ENCODE measurements around the gene DNAJC21. TPM values are rescaled to one million over a fixed set of nuclear protein-coding genes. Genes with fewer than 3 reads are reported as not detected.
A peak's percentile ranks its signal among the peaks of the same experiment; 100 is the strongest.

The DNAJC21 gene
- polyA plus RNA-seq, 4 donors, result 25.5 to 45.3 (median 34.1) TPM

- Histone ChIP-seq H3K36me3 (ENCODE audit: control insufficient read depth in 3 of 3, insufficient read depth in 2 of 3, low read depth in 1 of 3, low read length in 3 of 3) (peaks cover 9 to 30% (median 17%) of the 10 kb centered on the region in 3 donors), H3K4me1 (ENCODE audit: control insufficient read depth in 3 of 3, insufficient read depth in 2 of 3, low read depth in 1 of 3, low read length in 2 of 3) (no peaks in the 10 kb centered on the region), H3K27me3 (ENCODE audit: control insufficient read depth in 3 of 3, insufficient read depth in 3 of 3, low read length in 3 of 3) (no peaks in the 10 kb centered on the region), H3K9me3 (ENCODE audit: control insufficient read depth in 2 of 2, insufficient read depth in 1 of 2, low read depth in 1 of 2, low read length in 1 of 2) (no peaks in the 10 kb centered on the region), H3K27ac (ENCODE audit: low read depth in 1 of 3, low read length in 2 of 3) (no peak overlapping the region), H3K4me3 (ENCODE audit: low read depth in 1 of 3, low read length in 3 of 3) (no peak overlapping the region)
- no peak for FAIRE-seq
- 91 to 93% (median 92%) methylated on average over 3 of the region's 3 CpGs for WGBS, 3 donors
- no peak for DNase-seq
These were observed 12.6 kb downstream of the DNAJC21 start for GRCh38 chr5:34941936-34942335.

- FAIRE-seq (no peak), DNase-seq (no peak)
- peaks cover 4 to 19% (median 6%) of the 10 kb centered on the region in 3 donors for H3K36me3 ChIP-seq (ENCODE audit: control insufficient read depth in 3 of 3, insufficient read depth in 2 of 3, low read depth in 1 of 3, low read length in 3 of 3)
- no peaks in the 10 kb centered on the region for H3K9me3 ChIP-seq (ENCODE audit: control insufficient read depth in 2 of 2, insufficient read depth in 1 of 2, low read depth in 1 of 2, low read length in 1 of 2)
- H3K27me3 ChIP-seq (ENCODE audit: control insufficient read depth in 3 of 3, insufficient read depth in 3 of 3, low read length in 3 of 3), result no peaks in the 10 kb centered on the region
- no peak overlapping the region for H3K27ac ChIP-seq (ENCODE audit: low read depth in 1 of 3, low read length in 2 of 3)
- H3K4me3 ChIP-seq (ENCODE audit: low read depth in 1 of 3, low read length in 3 of 3), result no peak overlapping the region
- H3K4me1 ChIP-seq (ENCODE audit: control insufficient read depth in 3 of 3, insufficient read depth in 2 of 3, low read depth in 1 of 3, low read length in 2 of 3), result no peaks in the 10 kb centered on the region
- WGBS, 3 donors, result 94 to 96% (median 95%) methylated on average over 2 of the region's 2 CpGs
These were observed 14.7 kb downstream of the DNAJC21 start for GRCh38 chr5:34944044-34944443.

- H3K27ac ChIP-seq (ENCODE audit: low read depth in 1 of 3, low read length in 2 of 3), result no peak overlapping the region
- H3K27me3 ChIP-seq (ENCODE audit: control insufficient read depth in 3 of 3, insufficient read depth in 3 of 3, low read length in 3 of 3), result no peaks in the 10 kb centered on the region
- H3K36me3 ChIP-seq (ENCODE audit: control insufficient read depth in 3 of 3, insufficient read depth in 2 of 3, low read depth in 1 of 3, low read length in 3 of 3), result peaks cover 4 to 19% (median 9%) of the 10 kb centered on the region in 3 donors
- no peak for FAIRE-seq
- H3K4me1 ChIP-seq (ENCODE audit: control insufficient read depth in 3 of 3, insufficient read depth in 2 of 3, low read depth in 1 of 3, low read length in 2 of 3), result no peaks in the 10 kb centered on the region
- no peaks in the 10 kb centered on the region for H3K9me3 ChIP-seq (ENCODE audit: control insufficient read depth in 2 of 2, insufficient read depth in 1 of 2, low read depth in 1 of 2, low read length in 1 of 2)
- no peak for DNase-seq
- H3K4me3 ChIP-seq (ENCODE audit: low read depth in 1 of 3, low read length in 3 of 3), result no peak overlapping the region
- WGBS, 3 donors, result 91 to 92% (median 92%) methylated on average over 11 of the region's 11 CpGs
These were observed 15.2 kb downstream of the DNAJC21 start for GRCh38 chr5:34944460-34945047.

- H3K4me3 ChIP-seq (ENCODE audit: low read depth in 1 of 3, low read length in 3 of 3), result no peak overlapping the region
- no peaks in the 10 kb centered on the region for H3K9me3 ChIP-seq (ENCODE audit: control insufficient read depth in 2 of 2, insufficient read depth in 1 of 2, low read depth in 1 of 2, low read length in 1 of 2)
- H3K36me3 ChIP-seq (ENCODE audit: control insufficient read depth in 3 of 3, insufficient read depth in 2 of 3, low read depth in 1 of 3, low read length in 3 of 3), result peaks cover 0 to 8% (median 3%) of the 10 kb centered on the region in 3 donors
- no peaks in the 10 kb centered on the region for H3K27me3 ChIP-seq (ENCODE audit: control insufficient read depth in 3 of 3, insufficient read depth in 3 of 3, low read length in 3 of 3)
- FAIRE-seq, result no peak
- DNase-seq, result no peak
- 95 to 97% (median 97%) methylated on average over 1 of the region's 1 CpG for WGBS, 3 donors
- no peaks in the 10 kb centered on the region for H3K4me1 ChIP-seq (ENCODE audit: control insufficient read depth in 3 of 3, insufficient read depth in 2 of 3, low read depth in 1 of 3, low read length in 2 of 3)
- no peak overlapping the region for H3K27ac ChIP-seq (ENCODE audit: low read depth in 1 of 3, low read length in 2 of 3)
These were observed 28.0 kb downstream of the DNAJC21 start for GRCh38 chr5:34957321-34957720.

GRCh38 chr5:34957857-34958690 lies 28.7 kb downstream of the DNAJC21 start:
- Histone ChIP-seq H3K4me1 (ENCODE audit: control insufficient read depth in 3 of 3, insufficient read depth in 2 of 3, low read depth in 1 of 3, low read length in 2 of 3) (no peaks in the 10 kb centered on the region), H3K27me3 (ENCODE audit: control insufficient read depth in 3 of 3, insufficient read depth in 3 of 3, low read length in 3 of 3) (no peaks in the 10 kb centered on the region), H3K27ac (ENCODE audit: low read depth in 1 of 3, low read length in 2 of 3) (no peak overlapping the region), H3K4me3 (ENCODE audit: low read depth in 1 of 3, low read length in 3 of 3) (no peak overlapping the region), H3K36me3 (ENCODE audit: control insufficient read depth in 3 of 3, insufficient read depth in 2 of 3, low read depth in 1 of 3, low read length in 3 of 3) (peaks cover 0 to 4% (median 2%) of the 10 kb centered on the region in 3 donors), H3K9me3 (ENCODE audit: control insufficient read depth in 2 of 2, insufficient read depth in 1 of 2, low read depth in 1 of 2, low read length in 1 of 2) (no peaks in the 10 kb centered on the region)
- WGBS, 3 donors, result 47 to 53% (median 49%) methylated on average over 5 of the region's 5 CpGs
- FAIRE-seq (no peak), DNase-seq (peak; percentile 30 to 48)

GRCh38 chr5:34959323-34959722 lies 30.0 kb downstream of the DNAJC21 start:
- no peak for DNase-seq
- 79 to 96% (median 96%) methylated on average over 1 of the region's 1 CpG for WGBS, 3 donors
- no peak for FAIRE-seq
- no peaks in the 10 kb centered on the region for H3K9me3 ChIP-seq (ENCODE audit: control insufficient read depth in 2 of 2, insufficient read depth in 1 of 2, low read depth in 1 of 2, low read length in 1 of 2)
- no peak overlapping the region for H3K4me3 ChIP-seq (ENCODE audit: low read depth in 1 of 3, low read length in 3 of 3)
- no peak overlapping the region for H3K27ac ChIP-seq (ENCODE audit: low read depth in 1 of 3, low read length in 2 of 3)
- peaks cover 0 to 2% (median 0%) of the 10 kb centered on the region in 3 donors for H3K36me3 ChIP-seq (ENCODE audit: control insufficient read depth in 3 of 3, insufficient read depth in 2 of 3, low read depth in 1 of 3, low read length in 3 of 3)
- no peaks in the 10 kb centered on the region for H3K4me1 ChIP-seq (ENCODE audit: control insufficient read depth in 3 of 3, insufficient read depth in 2 of 3, low read depth in 1 of 3, low read length in 2 of 3)
- no peaks in the 10 kb centered on the region for H3K27me3 ChIP-seq (ENCODE audit: control insufficient read depth in 3 of 3, insufficient read depth in 3 of 3, low read length in 3 of 3)

- Histone ChIP-seq H3K9me3 (ENCODE audit: control insufficient read depth in 2 of 2, insufficient read depth in 1 of 2, low read depth in 1 of 2, low read length in 1 of 2) (peaks cover 0 to 8% of the 10 kb centered on the region in 2 donors), H3K4me3 (ENCODE audit: low read depth in 1 of 3, low read length in 3 of 3) (no peak overlapping the region), H3K27ac (ENCODE audit: low read depth in 1 of 3, low read length in 2 of 3) (no peak overlapping the region), H3K36me3 (ENCODE audit: control insufficient read depth in 3 of 3, insufficient read depth in 2 of 3, low read depth in 1 of 3, low read length in 3 of 3) (no peaks in the 10 kb centered on the region), H3K4me1 (ENCODE audit: control insufficient read depth in 3 of 3, insufficient read depth in 2 of 3, low read depth in 1 of 3, low read length in 2 of 3) (no peaks in the 10 kb centered on the region), H3K27me3 (ENCODE audit: control insufficient read depth in 3 of 3, insufficient read depth in 3 of 3, low read length in 3 of 3) (no peaks in the 10 kb centered on the region)
- FAIRE-seq, result no peak
- 68 to 81% (median 75%) methylated on average over 4 of the region's 4 CpGs for WGBS, 3 donors
- peak in 1 of 2 donors; percentile 9 for DNase-seq
These were observed 38.2 kb downstream of the DNAJC21 start for GRCh38 chr5:34967540-34967939.

GRCh38 chr5:34968258-34968657 lies 38.9 kb downstream of the DNAJC21 start:
- Histone ChIP-seq H3K27ac (ENCODE audit: low read depth in 1 of 3, low read length in 2 of 3) (no peak overlapping the region), H3K4me3 (ENCODE audit: low read depth in 1 of 3, low read length in 3 of 3) (no peak overlapping the region), H3K27me3 (ENCODE audit: control insufficient read depth in 3 of 3, insufficient read depth in 3 of 3, low read length in 3 of 3) (no peaks in the 10 kb centered on the region), H3K36me3 (ENCODE audit: control insufficient read depth in 3 of 3, insufficient read depth in 2 of 3, low read depth in 1 of 3, low read length in 3 of 3) (no peaks in the 10 kb centered on the region), H3K9me3 (ENCODE audit: control insufficient read depth in 2 of 2, insufficient read depth in 1 of 2, low read depth in 1 of 2, low read length in 1 of 2) (peaks cover 0 to 8% of the 10 kb centered on the region in 2 donors), H3K4me1 (ENCODE audit: control insufficient read depth in 3 of 3, insufficient read depth in 2 of 3, low read depth in 1 of 3, low read length in 2 of 3) (no peaks in the 10 kb centered on the region)
- DNase-seq, result no peak
- no peak for FAIRE-seq
- WGBS, 3 donors, result 51 to 84% (median 69%) methylated on average over 2 of the region's 2 CpGs
